CD4-positive, alpha-beta T cell treated with Interleukin-4 for 4 hours (primary cell): ENCODE data around the gene MTHFS.
"Not testable (repeated sequence)": the region's sequence is repeated elsewhere in the genome, so short reads cannot be mapped to it uniquely, and the experiment has no call there.

Source experiments
- DNase-seq: peaks from one replicate; pipeline ENCODE4 v3.0.0-alpha.2; 2020

MTHFS gene

GRCh38 chr15:79896634-79897379, at the start of gene MTHFS:
Gene MTHFS, minus strand, starts transcription at chr15:79897014. Its CDS starts 26 bp downstream, at chr15:79896988.
- peak; percentile 81 for DNase-seq

- no peak for DNase-seq
Observed at GRCh38 chr15:79944622-79945021, 47.8 kb upstream of the MTHFS start.

- DNase-seq, result no peak
Observed at GRCh38 chr15:79943820-79944219, 47.0 kb upstream of the MTHFS start.

GRCh38 chr15:79942741-79943481, 46.1 kb upstream of the MTHFS start:
- no peak for DNase-seq

- no peak for DNase-seq
Observed at GRCh38 chr15:79939399-79939798, 42.6 kb upstream of the MTHFS start.

GRCh38 chr15:79938143-79938542, 41.3 kb upstream of the MTHFS start:
- no peak for DNase-seq

- DNase-seq, result not testable (repeated sequence)
Observed at GRCh38 chr15:79935556-79936201, 38.9 kb upstream of the MTHFS start.

GRCh38 chr15:79933231-79933630, 36.4 kb upstream of the MTHFS start:
- DNase-seq, result no peak

GRCh38 chr15:79932447-79932846, 35.6 kb upstream of the MTHFS start:
- no peak for DNase-seq

GRCh38 chr15:79930516-79930915, 33.7 kb upstream of the MTHFS start:
- DNase-seq, result no peak

GRCh38 chr15:79929412-79929811, 32.6 kb upstream of the MTHFS start:
- DNase-seq, result no peak

GRCh38 chr15:79926116-79926515, 29.3 kb upstream of the MTHFS start:
- not testable (repeated sequence) for DNase-seq

- no peak for DNase-seq
Observed at GRCh38 chr15:79924379-79924778, 27.6 kb upstream of the MTHFS start.

GRCh38 chr15:79923515-79924169, 26.8 kb upstream of the MTHFS start:
- DNase-seq, result peak; percentile 98

- DNase-seq, result peak; percentile 62
Observed at GRCh38 chr15:79923079-79923514, 26.3 kb upstream of the MTHFS start.

- no peak for DNase-seq
Observed at GRCh38 chr15:79922512-79923078, 25.8 kb upstream of the MTHFS start.

- no peak for DNase-seq
Observed at GRCh38 chr15:79919749-79920511, 23.1 kb upstream of the MTHFS start.

- DNase-seq, result no peak
Observed at GRCh38 chr15:79919090-79919748, 22.4 kb upstream of the MTHFS start.

- DNase-seq, result no peak
Observed at GRCh38 chr15:79918278-79918677, 21.5 kb upstream of the MTHFS start.

GRCh38 chr15:79916502-79917132, 19.8 kb upstream of the MTHFS start:
- DNase-seq, result no peak
